Measurements from ENCODE around the gene CERT1. TPM values are rescaled to one million over a fixed set of nuclear protein-coding genes. Genes with fewer than 3 reads are reported as not detected.

Gene CERT1
- total RNA-seq, 4 donors from 2014 or later = 28.5 to 45.3 (median 35.8) TPM

GRCh38 chr5:75461679-75462078 is 49.8 kb downstream of the CERT1 start:
- Histone ChIP-seq H3K4me3 (no peak overlapping the region), H3K27me3 (no peaks in the 10 kb centered on the region), H3K9me3 (no peaks in the 10 kb centered on the region), H3K4me1 (peaks cover 15 to 24% (median 18%) of the 10 kb centered on the region in 4 donors), H3K36me3 (no peaks in the 10 kb centered on the region), H3K27ac (replicated peaks in 1 of 4) (no peak overlapping the region)
- 27% methylated on average over 1 of the region's 1 CpG for WGBS
- intact Hi-C loops (cut with DNase I) = no loop called here
- DNase-seq (ENCODE audit: extremely low spot score) = no peak
- no peak for TF ChIP-seq EP300 (IDR thresholded peaks at IDR 0.05)
- TF ChIP-seq POLR2AphosphoS5 (IDR thresholded peaks at IDR 0.05) = no peak
- no peak for TF ChIP-seq POLR2A (IDR thresholded peaks at IDR 0.05; ENCODE audit: low read depth)
- TF ChIP-seq, protein P1, sequence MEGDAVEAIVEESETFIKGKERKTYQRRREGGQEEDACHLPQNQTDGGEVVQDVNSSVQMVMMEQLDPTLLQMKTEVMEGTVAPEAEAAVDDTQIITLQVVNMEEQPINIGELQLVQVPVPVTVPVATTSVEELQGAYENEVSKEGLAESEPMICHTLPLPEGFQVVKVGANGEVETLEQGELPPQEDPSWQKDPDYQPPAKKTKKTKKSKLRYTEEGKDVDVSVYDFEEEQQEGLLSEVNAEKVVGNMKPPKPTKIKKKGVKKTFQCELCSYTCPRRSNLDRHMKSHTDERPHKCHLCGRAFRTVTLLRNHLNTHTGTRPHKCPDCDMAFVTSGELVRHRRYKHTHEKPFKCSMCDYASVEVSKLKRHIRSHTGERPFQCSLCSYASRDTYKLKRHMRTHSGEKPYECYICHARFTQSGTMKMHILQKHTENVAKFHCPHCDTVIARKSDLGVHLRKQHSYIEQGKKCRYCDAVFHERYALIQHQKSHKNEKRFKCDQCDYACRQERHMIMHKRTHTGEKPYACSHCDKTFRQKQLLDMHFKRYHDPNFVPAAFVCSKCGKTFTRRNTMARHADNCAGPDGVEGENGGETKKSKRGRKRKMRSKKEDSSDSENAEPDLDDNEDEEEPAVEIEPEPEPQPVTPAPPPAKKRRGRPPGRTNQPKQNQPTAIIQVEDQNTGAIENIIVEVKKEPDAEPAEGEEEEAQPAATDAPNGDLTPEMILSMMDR (IDR thresholded peaks at IDR 0.05) = no peak

GRCh38 chr5:75460942-75461610 is 50.4 kb downstream of the CERT1 start:
- Histone ChIP-seq H3K27ac (replicated peaks in 1 of 4) (no peak overlapping the region), H3K27me3 (no peaks in the 10 kb centered on the region), H3K4me1 (peaks cover 15 to 22% (median 17%) of the 10 kb centered on the region in 4 donors), H3K9me3 (no peaks in the 10 kb centered on the region), H3K36me3 (no peaks in the 10 kb centered on the region), H3K4me3 (no peak overlapping the region)
- intact Hi-C loops (cut with DNase I) = no loop called here
- no peak for DNase-seq (ENCODE audit: extremely low spot score)
- no peak for TF ChIP-seq POLR2AphosphoS5 (IDR thresholded peaks at IDR 0.05)
- TF ChIP-seq, protein P1 (IDR thresholded peaks at IDR 0.05) = no peak
- TF ChIP-seq POLR2A (IDR thresholded peaks at IDR 0.05; ENCODE audit: low read depth) = no peak
- TF ChIP-seq EP300 (IDR thresholded peaks at IDR 0.05) = no peak
- WGBS = 80% methylated on average over 8 of the region's 8 CpGs

DNA sequence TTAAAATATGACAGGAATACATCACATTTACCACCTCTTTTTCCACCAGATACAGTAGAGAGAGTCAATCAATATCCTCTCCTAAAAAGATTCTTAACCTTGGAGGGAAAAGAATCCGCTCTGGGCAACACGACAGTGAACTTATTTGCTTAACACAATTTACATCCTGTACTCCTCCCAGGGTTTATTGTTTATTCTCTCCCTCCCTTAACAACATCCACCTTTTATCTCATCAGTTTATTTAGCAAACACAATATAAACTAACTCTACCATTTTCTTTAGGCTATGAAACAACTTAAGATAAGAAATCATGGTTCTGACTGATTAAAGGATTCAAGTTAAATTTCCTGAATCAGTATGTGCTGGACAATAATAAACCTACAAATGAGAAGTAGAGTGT is 50.9 kb downstream of the CERT1 start:
- Histone ChIP-seq H3K27me3 (no peaks in the 10 kb centered on the region), H3K4me3 (no peak overlapping the region), H3K36me3 (no peaks in the 10 kb centered on the region), H3K9me3 (no peaks in the 10 kb centered on the region), H3K27ac (replicated peaks in 1 of 4) (no peak overlapping the region), H3K4me1 (peaks cover 10 to 16% (median 13%) of the 10 kb centered on the region in 4 donors)
- TF ChIP-seq POLR2A (IDR thresholded peaks at IDR 0.05; ENCODE audit: low read depth) = no peak
- TF ChIP-seq POLR2AphosphoS5 (IDR thresholded peaks at IDR 0.05) = no peak
- TF ChIP-seq, protein P1 (IDR thresholded peaks at IDR 0.05) = no peak
- TF ChIP-seq EP300 (IDR thresholded peaks at IDR 0.05) = no peak
- DNase-seq (ENCODE audit: extremely low spot score) = no peak
- WGBS = 84% methylated on average over 2 of the region's 2 CpGs
- intact Hi-C loops (cut with DNase I) = no loop called here

GRCh38 chr5:75457691-75458090 is 53.7 kb downstream of the CERT1 start:
- Histone ChIP-seq H3K27me3 (no peaks in the 10 kb centered on the region), H3K4me3 (no peak overlapping the region), H3K9me3 (no peaks in the 10 kb centered on the region), H3K36me3 (no peaks in the 10 kb centered on the region), H3K27ac (replicated peaks in 1 of 4) (no peak overlapping the region), H3K4me1 (peaks cover 0 to 6% (median 5%) of the 10 kb centered on the region in 4 donors)
- DNase-seq (ENCODE audit: extremely low spot score) = no peak
- 96% methylated on average over 8 of the region's 8 CpGs for WGBS
- intact Hi-C loops (cut with DNase I) = no loop called here
- TF ChIP-seq, protein P1 (IDR thresholded peaks at IDR 0.05) = no peak
- TF ChIP-seq POLR2A (IDR thresholded peaks at IDR 0.05; ENCODE audit: low read depth) (no peak), POLR2AphosphoS5 (IDR thresholded peaks at IDR 0.05) (no peak), EP300 (IDR thresholded peaks at IDR 0.05) (no peak)

DNA sequence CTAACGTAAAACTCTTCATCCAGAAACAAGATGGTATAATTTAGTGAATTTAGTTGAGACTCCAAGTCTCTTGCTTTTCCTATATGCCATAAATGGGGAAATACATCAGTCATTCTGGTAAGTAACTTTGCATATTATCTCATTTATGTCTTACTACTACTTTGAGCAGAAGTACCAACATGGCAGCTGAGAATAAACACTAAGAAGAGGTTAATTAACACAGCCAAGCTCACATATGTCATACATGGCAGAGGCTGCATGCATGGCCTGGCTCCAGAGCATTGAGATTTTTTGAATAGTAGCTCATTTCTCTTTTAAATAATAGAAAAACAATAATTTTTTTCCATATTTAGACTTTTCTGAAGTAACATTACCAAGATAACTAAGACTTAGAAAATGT is 54.3 kb downstream of the CERT1 start:
- 100% methylated on average over 1 of the region's 1 CpG for WGBS
- Histone ChIP-seq H3K27me3 (no peaks in the 10 kb centered on the region), H3K27ac (replicated peaks in 1 of 4) (no peak overlapping the region), H3K9me3 (no peaks in the 10 kb centered on the region), H3K36me3 (no peaks in the 10 kb centered on the region), H3K4me1 (peaks cover 0 to 6% (median 5%) of the 10 kb centered on the region in 4 donors), H3K4me3 (no peak overlapping the region)
- TF ChIP-seq POLR2A (IDR thresholded peaks at IDR 0.05; ENCODE audit: low read depth) (no peak), EP300 (IDR thresholded peaks at IDR 0.05) (no peak), POLR2AphosphoS5 (IDR thresholded peaks at IDR 0.05) (no peak)
- TF ChIP-seq, protein P1 (IDR thresholded peaks at IDR 0.05) = no peak
- intact Hi-C loops (cut with DNase I) = no loop called here
- no peak for DNase-seq (ENCODE audit: extremely low spot score)

All from esophagus muscularis mucosa (tissue), 4 donors.